ENCODE measurements around the gene SIK3.
"Not testable (repeated sequence)": the region's sequence is repeated elsewhere in the genome, so short reads cannot be mapped to it uniquely, and the experiment has no call there.

SIK3 gene

DNA sequence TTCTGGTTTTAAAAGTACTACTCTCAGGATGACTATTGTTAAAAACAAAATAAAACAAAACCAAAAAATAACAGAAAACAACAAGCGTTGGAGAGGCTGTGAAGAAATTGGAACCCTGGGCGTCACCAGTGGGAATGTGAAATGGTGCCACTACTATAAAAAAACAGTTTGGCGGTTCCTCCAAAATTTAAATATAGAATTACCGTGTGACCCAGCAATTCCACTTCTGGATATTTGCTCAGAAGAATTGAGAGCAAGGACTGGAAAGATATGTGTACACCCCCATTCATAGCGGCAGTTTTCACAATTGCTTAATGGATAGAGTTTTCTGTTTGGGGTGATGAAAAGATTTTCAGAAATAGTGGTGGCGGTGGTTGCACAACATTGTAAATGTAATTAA is 283.7 kb downstream of the SIK3 start:
- no peak for DNase-seq

DNA sequence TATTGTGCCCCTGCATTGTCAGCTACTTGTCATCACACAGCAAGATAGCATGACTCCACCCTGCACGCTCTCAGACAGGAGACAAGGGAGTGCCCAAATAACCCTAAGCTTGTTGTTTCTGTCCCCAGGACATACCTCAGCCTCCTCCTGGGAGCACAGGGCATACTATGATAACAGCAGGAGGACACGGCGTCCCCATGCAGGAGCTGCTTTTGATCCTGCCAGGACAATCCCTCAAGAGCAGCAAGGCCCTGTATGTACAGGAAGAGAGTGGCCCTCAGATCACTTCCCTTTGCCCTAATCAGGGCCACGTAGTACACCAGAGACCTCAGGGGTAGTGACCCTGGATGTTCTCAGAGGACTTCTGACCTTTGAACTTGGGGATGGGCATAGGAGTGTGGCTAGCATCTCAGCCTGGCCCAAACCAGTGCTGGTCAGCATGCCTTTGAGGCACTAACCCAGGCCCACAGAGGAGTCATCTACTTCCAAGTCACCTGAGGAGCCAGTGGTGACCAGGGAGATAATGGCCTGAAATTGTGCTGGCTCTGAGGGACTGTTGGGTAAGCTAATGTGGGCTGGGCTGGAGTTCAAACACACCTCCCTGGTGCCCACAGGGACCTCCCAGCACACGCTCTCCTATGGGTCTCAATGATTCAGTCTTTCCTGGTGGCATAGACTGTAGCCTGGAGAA is 284.3 kb downstream of the SIK3 start:
- no peak for DNase-seq

GRCh38 chr11:116813170-116813569 is 285.1 kb downstream of the SIK3 start:
- DNase-seq, result no peak

DNA sequence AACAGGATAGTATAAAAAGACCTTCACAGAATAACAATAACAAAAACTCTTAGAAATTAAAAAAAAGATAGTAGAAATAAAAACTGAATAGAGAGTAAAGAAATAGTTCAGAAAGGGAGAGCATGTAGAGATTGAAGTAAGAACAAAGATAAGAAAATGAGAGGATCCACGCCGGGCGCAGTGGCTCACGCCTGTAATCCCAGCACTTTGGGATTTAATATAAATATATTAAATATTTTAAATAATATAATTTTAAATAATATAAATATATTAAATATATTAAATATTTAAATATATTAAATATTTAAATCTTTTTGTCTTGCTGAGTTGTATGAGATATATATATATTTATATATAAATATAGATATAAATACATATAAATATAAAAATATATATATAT is 286.1 kb downstream of the SIK3 start:
- no peak for DNase-seq

DNA sequence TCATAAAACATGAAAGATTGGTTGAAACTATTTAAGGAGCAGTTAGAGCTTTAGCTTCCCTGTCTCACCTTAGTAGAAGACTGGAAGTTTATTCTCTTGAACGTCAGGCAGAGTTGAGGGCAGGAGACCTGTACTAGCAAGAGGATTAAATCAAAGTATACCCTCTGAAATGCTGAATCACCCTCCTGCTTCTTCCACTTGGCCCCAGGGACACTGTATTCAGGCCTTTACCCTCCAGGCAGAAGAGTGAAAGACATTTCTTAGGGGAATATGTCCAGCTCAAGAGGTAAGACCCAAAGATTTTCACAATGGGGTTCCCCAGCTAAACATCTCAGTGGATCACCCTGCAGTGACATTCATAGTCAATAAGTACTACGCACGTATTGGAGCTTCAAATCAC is 287.0 kb downstream of the SIK3 start:
- DNase-seq, result no peak

- no peak for DNase-seq
Measured at GRCh38 chr11:116808262-116809175, 289.7 kb downstream of the SIK3 start.

- no peak for DNase-seq
Measured at GRCh38 chr11:116807601-116808261, 290.5 kb downstream of the SIK3 start.

DNA sequence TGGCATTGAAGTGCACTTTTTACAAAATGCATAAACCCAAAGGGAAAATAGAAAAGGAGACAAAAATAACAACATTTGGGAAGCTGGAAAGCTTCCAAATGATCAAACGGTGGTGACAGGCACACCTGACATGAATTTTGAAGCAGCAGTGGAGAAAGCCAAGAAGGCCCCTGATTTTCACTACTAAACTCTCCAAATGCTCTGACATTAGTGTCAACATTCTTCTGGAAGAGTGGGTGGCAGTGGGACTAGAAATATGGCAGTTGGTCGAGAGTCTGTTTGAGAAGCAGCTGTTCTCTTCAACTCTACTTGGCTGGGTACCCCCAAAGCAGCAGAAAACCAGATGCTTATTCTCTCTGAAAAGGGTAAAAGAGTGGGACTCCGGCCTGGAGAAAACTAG is 294.2 kb downstream of the SIK3 start:
- no peak for DNase-seq

DNA sequence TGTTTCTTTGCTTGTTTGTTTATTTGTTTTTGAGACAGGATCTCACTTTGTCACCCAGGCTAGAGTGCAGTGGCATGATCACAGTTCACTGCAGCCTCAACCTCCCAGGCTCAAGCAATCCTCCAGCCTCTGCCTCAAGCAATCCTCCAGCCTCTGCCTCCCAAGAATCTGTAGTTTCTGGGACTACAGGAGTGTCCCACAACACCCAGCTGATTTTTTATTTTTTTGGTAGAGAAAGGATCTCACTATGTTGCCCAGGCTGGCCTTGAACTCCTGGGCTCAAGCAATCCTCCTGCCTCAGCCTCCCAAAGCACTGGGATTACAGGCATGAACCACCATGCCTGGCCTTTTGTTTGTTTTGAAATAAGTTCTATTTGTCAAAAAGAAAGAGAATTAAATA is 296.6 kb downstream of the SIK3 start:
- not testable (repeated sequence) for DNase-seq

- DNase-seq, result no peak
Measured at GRCh38 chr11:116800610-116801009, 297.6 kb downstream of the SIK3 start.

- no peak for DNase-seq
Measured at GRCh38 chr11:116798368-116798767, 299.9 kb downstream of the SIK3 start.

DNA sequence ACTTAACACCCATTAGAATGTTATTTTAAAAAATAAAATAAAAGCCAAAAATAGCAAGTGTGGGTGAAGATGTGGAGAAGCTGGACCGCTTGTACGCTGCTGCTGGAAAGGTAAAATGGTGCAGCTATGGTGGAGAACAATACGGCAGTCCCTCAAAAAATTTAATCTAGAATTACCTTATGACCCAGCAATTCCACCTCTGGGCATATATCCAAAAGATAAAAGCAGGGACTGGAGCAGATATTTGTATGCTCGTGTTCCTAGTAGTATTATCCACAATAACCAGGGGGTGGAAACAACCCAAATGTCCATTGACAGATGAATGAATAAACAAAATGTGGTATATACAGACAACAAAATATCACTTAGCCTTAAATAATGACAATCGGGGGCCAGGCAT is 300.4 kb downstream of the SIK3 start:
- no peak for DNase-seq

- no peak for DNase-seq
Measured at GRCh38 chr11:116796548-116796947, 301.7 kb downstream of the SIK3 start.

DNA sequence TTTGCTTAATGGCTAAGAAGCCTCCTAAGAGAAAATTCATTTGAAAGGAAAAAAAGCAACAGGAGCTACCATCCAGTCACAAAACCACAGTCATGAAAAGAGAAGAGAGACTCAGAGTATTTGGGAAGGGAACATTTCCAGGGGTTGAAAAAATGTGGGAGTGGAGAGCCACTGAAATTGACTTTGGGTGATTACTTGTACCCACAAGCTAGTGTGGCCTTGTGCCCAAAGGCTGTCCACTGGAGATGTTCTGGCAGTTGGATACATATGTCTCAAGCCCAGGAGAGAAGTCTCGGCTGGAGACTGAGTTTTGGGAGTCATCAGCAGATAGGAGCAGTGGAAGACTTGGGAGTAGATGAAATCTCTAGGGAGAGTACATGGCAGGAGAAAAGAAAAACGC is 303.4 kb downstream of the SIK3 start:
- DNase-seq, result no peak

- DNase-seq, result no peak
Measured at GRCh38 chr11:116793772-116794097, 304.5 kb downstream of the SIK3 start.

Measured in cerebellar nuclear complex (tissue), 1 donor.